GM12873 (cell line): Measurements from ENCODE around the gene MEA1.

Experiments used
- TF ChIP-seq, protein P1 (sequence below): IDR thresholded peaks from 2 replicates; pipeline ENCODE4 v1.5.1; 2012; ENCODE audit warnings: low read depth, mild to moderate bottlenecking, moderate library complexity, low read length, control low read depth; ENCODE audit not compliant: insufficient read depth; ENCODE audit errors: missing control alignments

The MEA1 gene

DNA sequence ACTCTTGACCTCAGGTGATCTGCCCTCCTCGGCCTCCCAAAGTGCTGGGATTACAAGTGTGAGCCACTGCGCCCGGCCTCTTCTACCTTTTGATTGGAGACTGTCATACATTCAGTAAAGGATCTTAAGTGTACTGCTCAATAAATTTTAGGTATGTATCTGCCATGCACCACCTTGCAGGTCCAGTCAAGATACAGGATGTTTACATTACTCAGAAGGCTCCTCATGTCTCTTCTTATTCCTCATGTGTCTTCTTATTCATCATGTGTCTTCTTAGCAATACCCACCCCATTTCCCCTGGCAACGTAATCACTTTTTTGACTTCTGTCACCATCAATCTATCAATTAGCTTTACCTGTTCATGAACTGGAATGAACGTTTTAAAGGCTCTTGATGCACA lies 7.9 kb downstream of the MEA1 start:
- TF ChIP-seq, protein P1, sequence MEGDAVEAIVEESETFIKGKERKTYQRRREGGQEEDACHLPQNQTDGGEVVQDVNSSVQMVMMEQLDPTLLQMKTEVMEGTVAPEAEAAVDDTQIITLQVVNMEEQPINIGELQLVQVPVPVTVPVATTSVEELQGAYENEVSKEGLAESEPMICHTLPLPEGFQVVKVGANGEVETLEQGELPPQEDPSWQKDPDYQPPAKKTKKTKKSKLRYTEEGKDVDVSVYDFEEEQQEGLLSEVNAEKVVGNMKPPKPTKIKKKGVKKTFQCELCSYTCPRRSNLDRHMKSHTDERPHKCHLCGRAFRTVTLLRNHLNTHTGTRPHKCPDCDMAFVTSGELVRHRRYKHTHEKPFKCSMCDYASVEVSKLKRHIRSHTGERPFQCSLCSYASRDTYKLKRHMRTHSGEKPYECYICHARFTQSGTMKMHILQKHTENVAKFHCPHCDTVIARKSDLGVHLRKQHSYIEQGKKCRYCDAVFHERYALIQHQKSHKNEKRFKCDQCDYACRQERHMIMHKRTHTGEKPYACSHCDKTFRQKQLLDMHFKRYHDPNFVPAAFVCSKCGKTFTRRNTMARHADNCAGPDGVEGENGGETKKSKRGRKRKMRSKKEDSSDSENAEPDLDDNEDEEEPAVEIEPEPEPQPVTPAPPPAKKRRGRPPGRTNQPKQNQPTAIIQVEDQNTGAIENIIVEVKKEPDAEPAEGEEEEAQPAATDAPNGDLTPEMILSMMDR, result no peak

DNA sequence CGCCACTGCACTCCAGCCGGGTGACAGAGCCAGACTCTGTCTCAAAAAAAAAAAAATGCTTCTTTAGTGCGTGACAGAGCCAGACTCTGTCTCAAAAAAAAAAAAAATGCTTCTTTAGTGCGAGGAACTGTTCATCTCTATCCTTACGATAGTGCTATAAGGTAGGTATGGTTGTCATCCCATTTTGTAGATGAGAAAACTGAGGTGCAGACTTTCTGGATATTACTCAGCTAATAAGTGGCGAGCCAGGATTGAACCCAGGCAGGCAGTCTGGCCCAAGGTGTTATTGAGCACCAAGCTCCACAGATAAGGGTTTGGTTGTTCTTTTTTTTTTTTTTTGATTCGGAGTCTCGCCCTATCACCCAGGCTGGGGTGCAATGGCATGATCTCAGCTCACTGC lies 11.9 kb downstream of the MEA1 start:
- TF ChIP-seq, protein P1, result no peak

DNA sequence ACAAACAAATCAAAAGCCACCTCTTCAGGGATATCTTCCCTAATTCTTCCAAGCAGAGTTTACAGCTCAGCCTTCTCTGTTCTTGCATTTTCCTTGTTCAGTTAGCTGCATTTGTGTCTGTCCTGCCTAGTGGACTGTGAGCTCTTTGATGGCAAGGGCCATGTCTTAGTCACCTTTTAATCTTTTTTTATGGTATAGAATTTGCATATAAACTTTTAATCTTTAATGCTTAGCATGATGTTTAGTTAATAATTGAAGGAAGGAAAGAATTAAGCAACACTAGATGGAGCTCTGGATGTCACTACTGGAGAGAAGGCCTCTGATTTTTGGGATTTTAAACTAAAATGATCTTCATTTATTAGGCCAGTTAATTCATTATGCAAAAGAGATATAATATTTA lies 17.2 kb downstream of the MEA1 start:
- TF ChIP-seq, protein P1, result no peak

DNA sequence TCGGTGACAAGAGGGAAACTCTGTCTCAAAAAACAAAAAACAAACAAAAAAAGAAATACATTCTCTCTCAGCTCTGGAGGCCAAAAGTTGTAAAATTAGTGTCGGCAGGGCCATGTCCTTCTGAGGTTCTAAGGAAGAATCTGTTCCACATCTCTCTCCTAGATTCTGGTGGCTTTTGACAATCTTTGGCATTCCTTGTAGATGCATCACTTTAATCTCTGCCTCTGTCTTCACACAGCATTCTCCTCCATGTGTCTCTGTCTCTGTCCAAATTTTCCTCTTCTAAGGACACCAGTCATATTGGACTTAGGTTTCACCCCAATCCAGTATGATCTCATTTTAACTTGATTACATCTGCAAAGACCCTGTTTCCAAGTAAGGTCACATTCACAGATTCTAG lies 20.3 kb downstream of the MEA1 start:
- TF ChIP-seq, protein P1, result no peak

DNA sequence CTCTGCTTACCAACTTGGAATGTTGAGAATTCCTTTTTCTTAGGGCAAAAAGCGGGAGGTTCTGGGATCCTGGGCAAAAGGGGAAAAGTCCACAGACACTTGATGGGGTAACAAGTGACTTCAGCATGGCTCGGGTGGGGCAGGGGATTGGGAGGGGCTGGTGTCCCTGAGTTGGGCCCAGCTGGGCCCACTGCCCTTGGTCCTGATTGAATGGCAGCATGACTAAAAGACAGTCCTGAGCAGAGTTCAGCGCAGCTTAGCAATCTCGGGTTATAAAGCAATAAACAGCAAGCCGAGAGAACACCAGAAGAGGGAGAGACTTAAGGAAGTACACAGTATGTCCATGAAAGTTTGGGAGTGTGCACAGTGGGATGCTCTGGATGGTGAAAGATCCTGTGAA lies 23.8 kb downstream of the MEA1 start:
- TF ChIP-seq, protein P1, result no peak

DNA sequence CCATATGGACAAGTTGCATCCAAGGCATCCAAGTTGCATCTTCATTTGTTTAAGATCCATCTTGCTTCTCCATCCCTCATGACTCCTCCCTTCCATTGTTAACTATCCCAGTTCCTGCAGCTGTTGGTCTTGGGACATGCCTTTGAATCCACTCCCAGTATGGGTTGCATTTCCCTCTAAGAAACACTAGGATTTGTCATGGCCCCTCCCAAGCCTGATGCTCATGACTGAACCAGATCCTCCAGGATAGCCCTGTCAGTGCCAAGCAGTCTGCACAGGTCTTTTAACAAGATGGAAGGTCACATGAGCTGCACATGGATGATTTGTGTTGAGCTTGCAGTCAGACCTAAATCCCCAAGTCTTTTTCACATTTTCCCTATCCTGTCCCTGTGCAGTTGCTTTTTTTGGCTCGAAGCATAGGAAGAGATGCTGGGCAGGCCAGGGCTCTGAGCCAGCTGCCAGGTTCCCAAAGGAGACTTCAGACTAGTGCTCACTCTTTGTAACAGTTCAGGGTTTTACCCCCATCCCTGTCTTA lies 25.2 kb downstream of the MEA1 start:
- TF ChIP-seq, protein P1, result no peak

DNA sequence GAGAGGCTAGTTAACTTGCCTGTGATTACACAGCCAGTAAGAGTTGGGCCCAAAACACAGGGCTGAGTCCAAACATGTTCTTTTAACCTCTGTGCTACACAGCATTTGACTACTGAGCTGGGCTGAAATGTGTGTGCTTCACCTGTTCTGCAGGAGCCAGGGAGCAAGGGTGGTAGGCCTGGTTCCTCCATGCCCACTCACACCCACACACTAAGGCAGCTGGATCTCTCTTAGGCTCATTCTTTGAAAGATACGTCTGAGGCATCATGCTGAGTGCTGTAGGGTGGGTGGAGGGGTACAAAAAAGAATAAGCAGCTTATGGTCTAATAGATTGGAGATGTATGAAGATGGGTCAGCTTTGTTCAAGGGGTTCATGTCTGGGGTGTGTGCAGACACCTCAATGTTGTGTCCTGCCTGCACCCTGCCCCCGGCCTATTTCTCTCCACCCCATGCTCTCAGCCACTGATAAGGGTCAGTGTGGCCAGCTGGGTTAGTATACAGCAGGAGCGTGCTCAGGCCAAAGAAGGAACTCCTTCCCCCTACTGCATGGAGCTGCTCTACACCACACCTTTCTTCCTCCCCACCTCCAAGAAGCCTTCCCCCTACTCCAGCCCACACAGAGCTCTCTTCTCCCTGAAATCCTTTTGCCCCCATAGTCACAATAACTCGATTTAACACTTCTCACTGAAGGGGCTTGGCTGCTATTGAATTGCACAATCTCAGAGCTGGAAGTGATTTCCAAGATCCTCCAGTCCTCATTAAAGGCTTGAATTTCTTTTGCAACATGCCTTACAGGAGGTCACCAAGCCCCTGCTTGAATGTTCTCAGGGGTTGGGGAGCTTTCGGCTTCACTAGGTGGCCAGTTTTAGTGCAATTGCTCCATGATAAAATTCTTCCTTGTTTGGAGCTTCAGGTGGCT lies 26.0 kb downstream of the MEA1 start:
- TF ChIP-seq, protein P1, result no peak
